A673 (cell line): Measurements from ENCODE around the gene GPR156. TPM values are rescaled to one million over a fixed set of nuclear protein-coding genes. Genes with fewer than 3 reads are reported as not detected.

Experiments
- BruUV-seq: library from RNA; stranded (reverse); fragments of 400-500 nt; replicated peaks from 2 replicates; lab custom pipeline; 2021; lab: Mats Ljungman, UMichigan
- CTCF ChIA-PET: fragments of 300-600 bp; sonication (Branson Sonifier 250); formaldehyde crosslinking; loops from one replicate; lab custom pipeline; 2022; ENCODE audit warnings: antibody characterized with exemption; lab: Charles Lee
- POLR2A ChIA-PET: fragments of 300-600 bp; sonication (Branson Sonifier 250); formaldehyde crosslinking; loops from one replicate; lab custom pipeline; 2022; ENCODE audit warnings: antibody characterized with exemption; ENCODE audit not compliant: low non-redundant PET; lab: Charles Lee
- DNase-seq: peaks from one replicate; pipeline ENCODE4 v3.0.0-alpha.2; 2015; ENCODE audit warnings: low spot score
- H3K27ac ChIP-seq: fragments of 200-600 bp; sonication (generic); 2 replicates; pipeline ENCODE4 v1.5.1; 2016; ENCODE audit warnings: mixed run types, low read depth, mild to moderate bottlenecking, mixed read lengths, antibody characterized with exemption, low read length; ENCODE audit not compliant: poor library complexity, severe bottlenecking
- H3K27me3 ChIP-seq: fragments of 200-600 bp; sonication (generic); replicated peaks from 2 replicates; pipeline ENCODE4 v1.6.1; 2017; ENCODE audit warnings: mixed run types, low read depth, mild to moderate bottlenecking, mixed read lengths, antibody characterized with exemption, low read length; ENCODE audit not compliant: insufficient read depth, poor library complexity
- H3K36me3 ChIP-seq: fragments of 200-600 bp; sonication (generic); 2 replicates; pipeline ENCODE4 v1.6.1; 2016; ENCODE audit warnings: mixed run types, mild to moderate bottlenecking, mixed read lengths, antibody characterized with exemption, low read length; ENCODE audit not compliant: insufficient read depth, poor library complexity, severe bottlenecking
- H3K4me1 ChIP-seq: fragments of 200-600 bp; sonication (generic); 2 replicates; pipeline ENCODE4 v1.6.1; 2017; ENCODE audit warnings: mixed run types, mild to moderate bottlenecking, mixed read lengths, antibody characterized with exemption, low read length; ENCODE audit not compliant: insufficient read depth, poor library complexity, severe bottlenecking
- H3K4me3 ChIP-seq: fragments of 200-600 bp; sonication (generic); 2 replicates; pipeline ENCODE4 v1.5.1; 2016; ENCODE audit warnings: low read depth, mixed run types, mild to moderate bottlenecking, mixed read lengths, low read length; ENCODE audit not compliant: poor library complexity, severe bottlenecking
- H3K9me3 ChIP-seq: fragments of 200-600 bp; sonication (generic); 2 replicates; pipeline ENCODE4 v1.6.1; 2016; ENCODE audit warnings: mixed run types, low read depth, mild to moderate bottlenecking, mixed read lengths, antibody characterized with exemption, low read length; ENCODE audit not compliant: poor library complexity, severe bottlenecking
- EZH2 ChIP-seq: fragments of 200-600 bp; sonication (generic); IDR thresholded peaks from 2 replicates; pipeline ENCODE4 v1.6.1; 2017; ENCODE audit warnings: borderline replicate concordance, low read depth, mild to moderate bottlenecking, mixed read lengths, antibody characterized with exemption, low read length; ENCODE audit not compliant: poor library complexity, severe bottlenecking
- intact Hi-C: fragments of 100-400 bp; cut with micrococcal nuclease; formaldehyde crosslinking; loops from one replicate; pipeline ENCODE4 v1.10.0; 2022; ENCODE audit not compliant: unreplicated experiment
- total RNA-seq: library from RNA; stranded (reverse); gene quantifications from 2 replicates; pipeline ENCODE4 v1.2.3, GENCODE V29; 2021
- TF ChIP-seq, protein P1 (sequence below): fragments of 300-800, 200-600 bp; sonication (generic); conservative IDR thresholded peaks from 2 replicates; pipeline ENCODE4 v1.5.1; 2017; ENCODE audit warnings: low read depth, mild to moderate bottlenecking, antibody characterized with exemption, low read length, moderate library complexity, mixed read lengths

The GPR156 gene
- total RNA-seq, 1 experiment from 2014 or later, result 0.62 TPM

DNA sequence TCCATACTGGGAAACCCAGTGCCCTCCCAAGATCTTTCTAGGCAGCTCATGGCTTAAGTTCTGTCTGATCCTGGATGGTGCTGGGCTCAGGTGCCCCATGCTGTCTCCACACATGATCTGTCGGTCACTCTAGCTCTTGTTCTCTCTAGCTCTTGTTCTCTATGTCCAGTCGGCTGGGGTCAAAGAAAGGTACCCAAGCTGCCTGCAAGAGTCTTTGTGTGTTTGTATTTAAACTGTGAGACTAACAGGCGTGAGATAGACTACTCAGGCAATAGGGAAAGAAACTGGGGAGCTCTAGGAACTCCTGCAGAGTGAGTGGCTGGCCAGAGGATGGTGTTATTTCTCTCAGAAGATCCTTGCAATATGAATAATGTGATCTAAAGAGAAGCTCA, 40.2 kb downstream of the GPR156 start:
- Histone ChIP-seq H3K27ac (no peak overlapping the region), H3K4me3 (no peak overlapping the region), H3K9me3 (no peaks in the 10 kb centered on the region), H3K4me1 (no peaks in the 10 kb centered on the region), H3K27me3 (no peaks in the 10 kb centered on the region), H3K36me3 (no peaks in the 10 kb centered on the region)
- CTCF ChIA-PET, result interaction anchor here (1.9 to 2.2 kb wide), 2 partner anchors 173 to 314 kb away, joined by 14 to 16 read pairs; no protein-coding TSS in a partner anchor
- BruUV-seq, result no TSS peak
- POLR2A ChIA-PET, result no interaction called here
- TF ChIP-seq, protein P1, sequence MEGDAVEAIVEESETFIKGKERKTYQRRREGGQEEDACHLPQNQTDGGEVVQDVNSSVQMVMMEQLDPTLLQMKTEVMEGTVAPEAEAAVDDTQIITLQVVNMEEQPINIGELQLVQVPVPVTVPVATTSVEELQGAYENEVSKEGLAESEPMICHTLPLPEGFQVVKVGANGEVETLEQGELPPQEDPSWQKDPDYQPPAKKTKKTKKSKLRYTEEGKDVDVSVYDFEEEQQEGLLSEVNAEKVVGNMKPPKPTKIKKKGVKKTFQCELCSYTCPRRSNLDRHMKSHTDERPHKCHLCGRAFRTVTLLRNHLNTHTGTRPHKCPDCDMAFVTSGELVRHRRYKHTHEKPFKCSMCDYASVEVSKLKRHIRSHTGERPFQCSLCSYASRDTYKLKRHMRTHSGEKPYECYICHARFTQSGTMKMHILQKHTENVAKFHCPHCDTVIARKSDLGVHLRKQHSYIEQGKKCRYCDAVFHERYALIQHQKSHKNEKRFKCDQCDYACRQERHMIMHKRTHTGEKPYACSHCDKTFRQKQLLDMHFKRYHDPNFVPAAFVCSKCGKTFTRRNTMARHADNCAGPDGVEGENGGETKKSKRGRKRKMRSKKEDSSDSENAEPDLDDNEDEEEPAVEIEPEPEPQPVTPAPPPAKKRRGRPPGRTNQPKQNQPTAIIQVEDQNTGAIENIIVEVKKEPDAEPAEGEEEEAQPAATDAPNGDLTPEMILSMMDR, result no peak
- DNase-seq, result no peak
- intact Hi-C loops, result loop anchor here (1.0 to 5.0 kb wide), 4 partner anchors 172 to 557 kb away; no protein-coding TSS in a partner anchor

DNA sequence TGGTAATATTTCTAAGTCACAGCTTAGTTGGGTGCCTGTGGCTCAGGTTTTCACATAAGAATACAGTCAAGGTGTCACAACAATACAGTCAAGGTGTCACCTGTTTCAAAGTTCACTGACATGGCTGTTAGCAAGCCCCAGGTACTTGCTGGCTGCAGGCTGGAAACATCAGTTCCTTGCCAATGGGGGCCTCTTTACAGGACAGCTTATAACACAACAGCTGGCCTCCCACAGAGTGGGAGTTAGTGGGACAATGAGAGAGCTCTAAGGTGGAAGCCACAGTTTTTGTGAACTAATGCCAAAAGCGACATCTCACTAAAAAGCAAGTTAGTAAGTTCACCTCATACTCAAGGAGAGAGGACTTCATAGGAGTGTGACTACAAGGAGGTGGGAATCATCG, 45.4 kb downstream of the GPR156 start:
- Histone ChIP-seq H3K27ac (no peak overlapping the region), H3K9me3 (no peaks in the 10 kb centered on the region), H3K4me1 (no peaks in the 10 kb centered on the region), H3K4me3 (no peak overlapping the region), H3K36me3 (no peaks in the 10 kb centered on the region), H3K27me3 (no peaks in the 10 kb centered on the region)
- ChIA-PET POLR2A (interaction anchor here (0.6 kb wide), 1 partner anchor 1653 kb away, joined by 3 read pairs; no protein-coding TSS in a partner anchor), CTCF (no interaction called here)
- BruUV-seq, result no TSS peak
- intact Hi-C loops, result loop anchor here (5.0 kb wide), 1 partner anchor 268 kb away; no protein-coding TSS in a partner anchor
- TF ChIP-seq, protein P1, result no peak
- no peak for TF ChIP-seq EZH2
- DNase-seq, result no peak

DNA sequence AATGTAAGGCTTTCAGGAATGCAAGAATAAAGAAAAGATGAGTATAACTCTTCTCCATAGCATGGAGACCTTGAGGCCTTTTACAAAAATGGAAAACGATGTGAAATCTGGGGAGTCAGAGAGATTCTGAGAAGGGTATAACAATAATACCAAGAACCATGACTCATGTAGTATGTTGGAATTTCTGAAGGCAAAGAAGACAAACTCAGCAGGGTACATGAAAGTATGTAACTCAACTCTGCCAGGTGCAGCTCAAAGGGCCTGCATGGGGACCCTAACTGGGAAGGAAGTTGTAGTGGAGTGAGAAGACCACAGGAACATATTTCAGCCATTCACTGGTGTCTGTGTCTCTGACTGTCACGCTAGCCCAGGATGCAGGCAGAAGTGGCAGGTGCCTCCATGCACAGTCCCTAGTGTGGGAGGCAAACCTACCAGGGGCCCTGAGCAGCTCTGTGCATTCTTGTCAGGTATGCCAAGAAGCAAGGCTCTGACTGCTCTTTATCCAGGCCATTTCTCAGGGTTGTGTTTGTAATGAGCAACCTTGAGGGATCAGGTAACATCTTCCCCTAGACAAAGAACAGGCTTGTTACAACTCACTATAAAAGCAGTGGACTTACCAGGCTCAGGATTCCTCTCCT, 57.2 kb downstream of the GPR156 start:
- H3K27me3 ChIP-seq, result no peaks in the 10 kb centered on the region
- TF ChIP-seq, protein P1, result no peak
- no peak for TF ChIP-seq EZH2
- POLR2A ChIA-PET, result no interaction called here
- no TSS peak for BruUV-seq
- no peak overlapping the region for H3K4me3 ChIP-seq
- CTCF ChIA-PET, result no interaction called here
- DNase-seq, result no peak
- no peaks in the 10 kb centered on the region for H3K36me3 ChIP-seq
- intact Hi-C loops, result no loop called here
- no peak overlapping the region for H3K27ac ChIP-seq
- H3K4me1 ChIP-seq, result no peaks in the 10 kb centered on the region
- H3K9me3 ChIP-seq, result peaks cover 3% of the 10 kb centered on the region
